HepG2 (cell line): ENCODE results near the gene CTSW. TPM values are rescaled to one million over a fixed set of nuclear protein-coding genes. Genes with fewer than 3 reads are reported as not detected.

Source experiments
- BCL6 ChIP-seq: IDR thresholded peaks from 2 replicates; pipeline ENCODE4 v1.6.1; 2016; ENCODE audit warnings: missing genetic modification reagents, missing compliant biosample characterization
- CBX5 ChIP-seq: sonication (generic); formaldehyde crosslinking; IDR thresholded peaks from 2 replicates; pipeline ENCODE4 v1.4.0; 2020; ENCODE audit warnings: missing genetic modification reagents, borderline replicate concordance
- CERS6 ChIP-seq: sonication (generic); formaldehyde crosslinking; IDR thresholded peaks from 2 replicates; pipeline ENCODE4 v1.5.0; 2020; ENCODE audit warnings: missing genetic modification reagents
- CHCHD3 ChIP-seq: sonication (generic); formaldehyde crosslinking; IDR thresholded peaks from 2 replicates; pipeline ENCODE4 v1.8.0; 2022; ENCODE audit warnings: mild to moderate bottlenecking, missing genetic modification reagents, moderate library complexity
- CREB3 ChIP-seq: sonication (generic); formaldehyde crosslinking; IDR thresholded peaks from 2 replicates; pipeline ENCODE4 v1.5.0; 2020; ENCODE audit warnings: missing genetic modification reagents
- HDAC6 ChIP-seq: fragments of 200-600 bp; sonication (generic); IDR thresholded peaks from 2 replicates; pipeline ENCODE4 v1.7.0; 2017; ENCODE audit warnings: mild to moderate bottlenecking, antibody characterized with exemption, low read length, low read depth
- MTA3 ChIP-seq: sonication (generic); formaldehyde crosslinking; IDR thresholded peaks from 2 replicates; pipeline ENCODE4 v1.4.0; 2020; ENCODE audit warnings: missing genetic modification reagents
- MXD4 ChIP-seq: IDR thresholded peaks from 2 replicates; pipeline ENCODE4 v1.6.1; 2016; ENCODE audit warnings: mild to moderate bottlenecking, missing biosample characterization, missing genetic modification reagents
- POLR2AphosphoS5 ChIP-seq: IDR thresholded peaks from 2 replicates; pipeline ENCODE4 v1.6.1; 2012; ENCODE audit warnings: low read depth, low read length
- TOPORS ChIP-seq: sonication (generic); formaldehyde crosslinking; IDR thresholded peaks from 2 replicates; pipeline ENCODE4 v1.8.0; 2023; ENCODE audit warnings: mild to moderate bottlenecking, missing genetic modification reagents
- ZBTB38 ChIP-seq: sonication (generic); formaldehyde crosslinking; IDR thresholded peaks from 2 replicates; pipeline ENCODE4 v1.5.1; 2020; ENCODE audit warnings: mild to moderate bottlenecking, missing genetic modification reagents
- ZNF101 ChIP-seq: sonication (generic); formaldehyde crosslinking; IDR thresholded peaks from 2 replicates; pipeline ENCODE4 v1.4.0; 2020; ENCODE audit warnings: mild to moderate bottlenecking, low read depth, missing genetic modification reagents, borderline replicate concordance
- ZNF124 ChIP-seq: sonication (generic); formaldehyde crosslinking; IDR thresholded peaks from 2 replicates; pipeline ENCODE4 v1.4.0; 2020; ENCODE audit warnings: missing genetic modification reagents
- ZNF234 ChIP-seq: sonication (generic); formaldehyde crosslinking; conservative IDR thresholded peaks from 2 replicates; pipeline ENCODE4 v1.5.1; 2020; ENCODE audit warnings: mild to moderate bottlenecking, missing genetic modification reagents
- ZNF251 ChIP-seq: sonication (generic); formaldehyde crosslinking; IDR thresholded peaks from 2 replicates; pipeline ENCODE4 v1.9.0; 2021; ENCODE audit warnings: mild to moderate bottlenecking, missing genetic modification reagents
- ZNF33A ChIP-seq: sonication (generic); formaldehyde crosslinking; IDR thresholded peaks from 2 replicates; pipeline ENCODE4 v1.5.1; 2020; ENCODE audit warnings: missing genetic modification reagents, mild to moderate bottlenecking, moderate library complexity, borderline replicate concordance
- ZNF382 ChIP-seq: sonication (generic); formaldehyde crosslinking; IDR thresholded peaks from 2 replicates; pipeline ENCODE4 v1.5.0; 2020; ENCODE audit warnings: missing genetic modification reagents, mild to moderate bottlenecking, borderline replicate concordance
- ZNF770 ChIP-seq: sonication (generic); formaldehyde crosslinking; IDR thresholded peaks from 2 replicates; pipeline ENCODE4 v1.5.0; 2020; ENCODE audit warnings: mild to moderate bottlenecking, missing genetic modification reagents
- ZNF775 ChIP-seq: sonication (generic); formaldehyde crosslinking; IDR thresholded peaks from 2 replicates; pipeline ENCODE4 v1.4.0; 2020; ENCODE audit warnings: missing genetic modification reagents, mild to moderate bottlenecking, moderate library complexity, borderline replicate concordance
- ZSCAN31 ChIP-seq: sonication (generic); formaldehyde crosslinking; IDR thresholded peaks from 2 replicates; pipeline ENCODE4 v1.5.0; 2020; ENCODE audit warnings: low read depth, mild to moderate bottlenecking, missing genetic modification reagents
- polyA plus RNA-seq, 8 experiments: library from polyadenylated mRNA; depleted of rRNA in 3 of 8; stranded (reverse) in 7 of 8; unstranded in 1 of 8; fragments of >200 nt; fragmentation: Illumina TruSeq in 4 of 8; extraction: Trizol in 4 of 8; gene quantifications; 2 replicates each; pipeline versions ENCODE4 v1.2.1 to v1.2.3, GENCODE V29; 2011 to 2016; ENCODE audit warnings: low read depth in 4 of 8, missing spikeins in 1 of 8, mixed read lengths in 1 of 8; ENCODE audit not compliant: insufficient read depth in 1 of 8
- total RNA-seq, 5 experiments: library from RNA; depleted of rRNA; stranded (reverse); fragments of >200 nt; fragmentation: Illumina TruSeq; extraction: Trizol; gene quantifications; 2 replicates each; pipeline ENCODE4 v1.2.3, GENCODE V29; 2016; ENCODE audit warnings: low read depth in 1 of 5
- TF ChIP-seq, protein P1 (sequence below): sonication (generic); formaldehyde crosslinking; IDR thresholded peaks from 2 replicates; pipeline ENCODE4 v1.9.0; 2022; ENCODE audit warnings: missing genetic modification reagents, mild to moderate bottlenecking, borderline replicate concordance
- TF ChIP-seq, protein P2 (sequence below): sonication (generic); formaldehyde crosslinking; IDR thresholded peaks from 2 replicates; pipeline ENCODE4 v1.4.0; 2020; ENCODE audit warnings: missing genetic modification reagents, mild to moderate bottlenecking, borderline replicate concordance

The CTSW gene
- total and polyA plus RNA-seq, 2 of the 13 experiments (the other 11 are each of a cell fraction or from before 2014, with no cell fraction given) = 0.09 TPM; not detected in 1

DNA sequence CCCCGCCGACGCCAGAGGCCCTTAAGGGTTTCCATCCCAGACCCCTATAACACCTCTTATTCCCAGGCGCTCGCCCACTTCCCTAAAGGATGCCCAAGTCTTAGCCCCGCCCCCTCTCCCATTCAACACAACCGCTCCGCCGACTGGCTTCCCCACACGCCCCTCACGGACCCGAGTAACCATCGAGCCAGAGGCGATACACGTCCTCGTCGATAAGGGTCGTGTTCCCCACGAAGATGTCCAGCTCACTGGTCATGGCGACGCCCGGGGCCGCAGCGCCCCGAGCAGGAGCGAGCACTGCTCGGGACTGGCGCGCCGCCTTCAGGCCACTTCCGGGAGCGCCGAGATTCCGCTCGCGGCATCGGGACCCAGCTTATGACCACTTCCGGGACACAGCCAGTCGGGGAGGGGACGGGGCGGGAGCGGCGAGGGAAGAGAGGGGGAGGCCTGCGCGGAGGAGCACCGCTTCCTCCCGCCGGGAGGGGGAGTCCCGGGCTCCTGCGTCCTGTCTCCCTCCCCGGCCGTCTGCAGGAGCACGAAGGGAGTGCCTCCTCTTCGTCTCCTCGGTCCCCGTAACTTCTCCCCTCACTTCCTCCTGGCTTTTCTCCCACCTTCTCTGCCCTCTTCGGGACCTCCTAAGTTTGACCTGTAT lies 8.7 kb downstream of the CTSW start, which contains the start of gene FIBP (continued):
- TF ChIP-seq ZNF382 (CRISPR knock-in tag) (no peak), BCL6 (CRISPR knock-in tag) (peak; percentile 35; the same call in 1 of the 2 replicates), CBX5 (CRISPR knock-in tag) (peak; percentile 35; the same call in 1 of the 2 replicates), ZBTB38 (CRISPR knock-in tag) (no peak; the same call in 1 of the 2 replicates), POLR2AphosphoS5 (peak; percentile 85), ZNF770 (0 out of 2 replicates have a peak, but pooled peaks have one; percentile 33), TOPORS (CRISPR knock-in tag) (peak; percentile 37; the same call in 1 of the 2 replicates), HDAC6 (no peak), ZNF101 (CRISPR knock-in tag) (no peak), ZNF251 (no peak), ZNF775 (CRISPR knock-in tag) (no peak), ZNF124 (peak; percentile 33; the same call in 1 of the 2 replicates), CHCHD3 (CRISPR knock-in tag) (no peak), CREB3 (no peak), ZSCAN31 (CRISPR knock-in tag) (0 out of 2 replicates have a peak, but pooled peaks have one; percentile 29), MXD4 (CRISPR knock-in tag) (no peak; the same call in 1 of the 2 replicates), ZNF33A (CRISPR knock-in tag) (peak; percentile 70; the same call in 1 of the 2 replicates), MTA3 (no peak), CERS6 (CRISPR knock-in tag) (no peak), ZNF234 (CRISPR knock-in tag) (no peak)
- TF ChIP-seq, protein P1, sequence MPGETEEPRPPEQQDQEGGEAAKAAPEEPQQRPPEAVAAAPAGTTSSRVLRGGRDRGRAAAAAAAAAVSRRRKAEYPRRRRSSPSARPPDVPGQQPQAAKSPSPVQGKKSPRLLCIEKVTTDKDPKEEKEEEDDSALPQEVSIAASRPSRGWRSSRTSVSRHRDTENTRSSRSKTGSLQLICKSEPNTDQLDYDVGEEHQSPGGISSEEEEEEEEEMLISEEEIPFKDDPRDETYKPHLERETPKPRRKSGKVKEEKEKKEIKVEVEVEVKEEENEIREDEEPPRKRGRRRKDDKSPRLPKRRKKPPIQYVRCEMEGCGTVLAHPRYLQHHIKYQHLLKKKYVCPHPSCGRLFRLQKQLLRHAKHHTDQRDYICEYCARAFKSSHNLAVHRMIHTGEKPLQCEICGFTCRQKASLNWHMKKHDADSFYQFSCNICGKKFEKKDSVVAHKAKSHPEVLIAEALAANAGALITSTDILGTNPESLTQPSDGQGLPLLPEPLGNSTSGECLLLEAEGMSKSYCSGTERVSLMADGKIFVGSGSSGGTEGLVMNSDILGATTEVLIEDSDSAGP (CRISPR knock-in tag) = peak; percentile 92; the same call in 1 of the 2 replicates
- TF ChIP-seq, protein P2, sequence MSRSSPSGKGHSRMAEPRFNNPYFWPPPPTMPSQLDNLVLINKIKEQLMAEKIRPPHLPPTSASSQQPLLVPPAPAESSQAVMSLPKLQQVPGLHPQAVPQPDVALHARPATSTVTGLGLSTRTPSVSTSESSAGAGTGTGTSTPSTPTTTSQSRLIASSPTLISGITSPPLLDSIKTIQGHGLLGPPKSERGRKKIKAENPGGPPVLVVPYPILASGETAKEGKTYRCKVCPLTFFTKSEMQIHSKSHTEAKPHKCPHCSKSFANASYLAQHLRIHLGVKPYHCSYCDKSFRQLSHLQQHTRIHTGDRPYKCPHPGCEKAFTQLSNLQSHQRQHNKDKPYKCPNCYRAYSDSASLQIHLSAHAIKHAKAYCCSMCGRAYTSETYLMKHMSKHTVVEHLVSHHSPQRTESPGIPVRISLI (CRISPR knock-in tag) = no peak
